HL-60 (cell line): Measurements from ENCODE around the gene CALN1.

Experiments
- CTCF ChIP-seq: IDR thresholded peaks from one replicate; pipeline ENCODE4 v1.5.1; 2011; ENCODE audit warnings: low read length, control low read depth, inconsistent platforms; ENCODE audit not compliant: insufficient read depth
- POLR2AphosphoS5 ChIP-seq: IDR thresholded peaks from 2 replicates; pipeline ENCODE4 v1.6.1; 2012; ENCODE audit warnings: low read depth
- REST ChIP-seq: IDR thresholded peaks from 2 replicates; pipeline ENCODE4 v1.6.1; 2012; ENCODE audit warnings: low read depth; ENCODE audit not compliant: insufficient replicate concordance

- no peak for TF ChIP-seq CTCF
- no peak for TF ChIP-seq REST
- no peak for TF ChIP-seq POLR2AphosphoS5
These were observed 569.4 kb downstream of the CALN1 start for GRCh38 chr7:71842786-71843185.
